HG03175 (cell line): ENCODE data around the gene GMDS.

Experiments used
- ATAC-seq: cut with Tn5 transposase; IDR thresholded peaks from one replicate; pipeline ENCODE4 v1.9.1; 2021; ENCODE audit warnings: mild to moderate bottlenecking, moderate library complexity; ENCODE audit not compliant: unreplicated experiment

Gene GMDS

GRCh38 chr6:1584996-1585668, 660.3 kb downstream of the GMDS start:
- no peak for ATAC-seq

- ATAC-seq = no peak
These were observed 661.3 kb downstream of the GMDS start for GRCh38 chr6:1584146-1584545.

- ATAC-seq = no peak
These were observed 664.0 kb downstream of the GMDS start for GRCh38 chr6:1581120-1581991.

DNA sequence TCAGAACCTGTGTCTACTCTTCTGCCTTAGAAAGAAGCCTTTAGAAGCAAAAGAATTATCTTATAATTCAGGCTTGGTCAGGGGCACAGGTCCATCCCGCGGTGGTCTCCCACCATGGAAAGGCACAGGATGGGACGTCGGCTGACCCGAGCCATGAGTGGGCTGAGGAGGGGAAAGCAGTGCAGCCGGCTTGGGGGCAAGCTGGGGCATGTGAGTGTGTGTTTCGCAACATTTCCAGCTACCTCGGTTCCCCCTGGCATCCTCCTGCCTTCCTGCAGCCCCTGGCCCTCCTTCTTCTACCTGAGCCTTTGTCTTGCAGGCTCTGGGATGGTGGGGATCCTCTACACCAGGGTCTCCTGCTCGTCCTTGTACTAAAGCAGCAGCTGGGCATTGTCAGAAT, 664.8 kb downstream of the GMDS start:
- no peak for ATAC-seq

GRCh38 chr6:1580109-1580508, 665.3 kb downstream of the GMDS start:
- no peak for ATAC-seq

DNA sequence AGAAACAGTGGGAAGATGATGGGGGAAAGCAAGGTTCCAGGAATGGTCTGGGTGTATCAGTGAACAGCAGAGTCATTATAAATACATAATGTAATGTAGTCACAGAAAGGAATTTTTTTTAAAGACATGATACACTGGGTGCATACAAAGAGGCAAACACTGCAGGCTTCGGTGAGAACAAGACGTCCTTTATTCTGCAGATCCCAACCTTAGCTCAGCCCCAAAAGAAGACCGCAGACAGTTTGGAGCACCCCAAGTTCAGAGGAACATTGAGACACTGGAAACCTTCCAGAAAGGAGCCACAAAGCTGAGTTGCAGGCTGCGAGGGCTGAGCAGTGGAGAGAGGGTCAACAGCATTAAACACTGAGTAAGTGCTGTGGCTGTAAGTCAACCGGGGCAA, 666.3 kb downstream of the GMDS start:
- no peak for ATAC-seq

GRCh38 chr6:1577896-1578745, 667.3 kb downstream of the GMDS start:
- ATAC-seq = no peak

DNA sequence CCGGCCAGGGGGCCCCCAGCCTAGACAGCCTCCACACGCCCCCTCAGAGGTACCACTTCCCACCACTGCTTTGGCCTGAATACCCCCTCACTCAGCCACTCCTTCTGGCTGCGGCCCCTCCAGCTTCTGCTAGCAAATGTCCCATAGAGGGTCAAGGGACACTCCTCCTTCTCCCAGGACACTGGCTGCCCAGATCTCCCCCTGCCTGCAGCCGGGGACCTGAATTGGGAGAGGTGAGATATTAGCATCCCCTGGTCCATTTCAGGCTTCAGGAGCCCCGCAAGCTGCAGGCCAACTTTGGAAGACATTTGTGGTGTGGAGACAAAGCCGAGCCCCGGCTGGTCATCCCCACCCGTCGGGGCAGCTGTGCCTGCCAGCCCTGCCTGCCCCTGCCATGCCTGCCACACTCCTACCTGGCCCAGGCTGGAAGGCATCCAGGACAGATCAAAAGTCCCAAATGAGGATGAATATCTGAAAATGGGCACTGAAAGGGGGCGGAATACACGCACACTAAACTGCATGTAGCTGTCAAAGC, 668.2 kb downstream of the GMDS start:
- no peak for ATAC-seq

DNA sequence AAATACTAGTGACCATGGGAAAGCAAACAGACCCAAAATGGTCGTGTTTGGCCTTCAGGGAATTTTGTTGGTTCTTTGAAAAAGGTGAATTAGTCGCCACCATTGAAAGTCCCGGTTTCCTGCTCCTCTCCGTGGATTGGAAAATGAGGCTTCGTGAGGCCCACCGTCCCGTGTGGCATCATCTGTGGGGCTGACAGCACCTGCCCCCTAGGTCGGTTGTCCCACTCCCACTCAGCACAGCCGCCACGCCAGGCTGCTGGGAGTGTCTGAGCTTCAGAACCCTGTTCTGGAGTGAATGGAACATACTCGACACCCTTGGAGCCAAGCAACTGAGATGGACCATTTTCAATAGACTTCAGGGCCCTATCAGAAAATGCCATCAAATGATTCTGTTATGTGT, 668.7 kb downstream of the GMDS start:
- no peak for ATAC-seq

- no peak for ATAC-seq
These were observed 669.2 kb downstream of the GMDS start for GRCh38 chr6:1576166-1576565.

DNA sequence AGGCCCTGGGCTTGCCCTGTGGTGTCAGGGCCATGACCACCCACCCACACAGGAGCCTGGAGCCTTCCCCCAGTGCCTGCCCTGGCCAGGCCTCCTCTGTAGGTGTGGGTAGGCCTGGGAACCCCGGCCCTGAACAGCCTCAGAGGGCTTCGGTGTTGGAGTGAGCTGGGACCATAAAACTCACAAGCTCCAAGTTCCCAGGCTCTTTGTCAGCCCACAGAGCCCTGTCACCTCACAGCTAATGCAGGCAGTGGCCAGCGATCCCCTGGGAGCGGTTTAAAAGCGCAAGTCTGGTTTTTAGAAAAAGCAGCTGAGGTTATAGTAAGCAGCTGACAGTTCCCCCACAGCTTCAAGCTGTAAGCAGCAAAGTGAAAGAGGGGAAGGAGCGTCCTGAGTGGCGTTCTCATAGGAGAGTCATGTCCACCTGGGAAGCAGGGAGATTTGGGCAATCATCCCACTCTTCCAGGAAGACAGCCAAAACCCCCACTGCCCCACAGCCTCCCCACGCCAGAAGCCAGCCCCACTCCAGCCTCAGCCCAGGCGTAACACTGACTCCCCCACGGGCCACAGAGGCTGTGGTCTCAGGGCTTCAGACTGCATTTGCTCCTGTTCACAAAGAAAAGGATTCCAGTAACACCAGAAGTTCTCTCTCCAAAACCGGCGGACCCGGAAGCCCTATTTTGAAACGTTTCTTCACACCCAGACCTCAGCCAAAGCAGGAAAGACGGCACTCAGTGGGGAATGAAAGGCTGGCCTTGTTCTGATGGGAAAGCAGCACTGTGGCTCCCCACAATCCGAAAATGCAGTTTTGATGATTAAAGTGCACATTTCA, 670.0 kb downstream of the GMDS start:
- ATAC-seq = no peak

- ATAC-seq = no peak
These were observed 670.6 kb downstream of the GMDS start for GRCh38 chr6:1574890-1575209.

DNA sequence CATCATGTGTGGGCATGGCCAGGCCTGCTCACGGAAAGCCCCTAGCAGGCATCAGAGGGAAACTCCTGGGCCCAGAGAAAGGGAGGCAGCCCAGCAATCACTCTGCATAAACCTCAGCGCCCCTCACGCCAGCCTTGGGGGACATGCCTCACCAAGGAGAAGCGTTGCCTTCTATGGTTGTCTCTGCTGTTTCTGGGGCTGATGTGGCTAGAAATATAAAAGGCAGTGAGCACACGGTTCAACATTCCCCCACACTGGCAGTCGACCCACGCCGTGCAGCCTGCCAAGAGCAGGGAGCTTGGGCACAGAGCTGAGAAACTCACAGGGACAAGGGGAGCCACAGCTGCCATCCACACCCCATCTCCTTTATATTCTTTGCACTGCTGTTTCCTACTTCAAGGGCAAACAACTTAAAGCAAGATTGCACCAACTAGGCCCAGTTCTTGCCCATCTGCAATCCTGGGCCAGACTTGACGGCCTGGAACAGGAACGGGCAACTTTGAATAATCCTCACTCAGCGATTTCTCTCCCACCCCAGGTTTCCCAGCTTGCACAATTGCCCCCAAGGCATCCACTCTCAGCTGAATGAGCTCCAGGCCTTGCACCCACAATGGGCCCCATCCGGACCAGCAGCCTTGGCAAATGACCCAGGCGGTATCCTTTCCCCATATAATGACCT, 671.2 kb downstream of the GMDS start:
- no peak for ATAC-seq
